Vagina (tissue), 2 donors: ENCODE results near the gene RIN3. TPM values are rescaled to one million over a fixed set of nuclear protein-coding genes. Genes with fewer than 3 reads are reported as not detected.

Experiments used
- DNase-seq, 2 donors: peaks; one replicate each; pipeline ENCODE4 v3.0.0-alpha.2; 2017; ENCODE audit errors: extremely low spot score in 2 of 2
- H3K27ac ChIP-seq: fragments of 200-600 bp; sonication (generic); one replicate; pipeline ENCODE4 v1.5.1; 2019
- H3K27me3 ChIP-seq: fragments of 200-600 bp; sonication (generic); one replicate; pipeline ENCODE4 v1.5.1; 2019
- H3K36me3 ChIP-seq, 2 donors: fragments of 200-600 bp; sonication (generic); one replicate each; pipeline ENCODE4 v1.5.1; 2017 to 2019
- H3K4me1 ChIP-seq: fragments of 200-600 bp; sonication (generic); one replicate; pipeline ENCODE4 v1.5.1; 2019
- H3K4me3 ChIP-seq, 2 donors: fragments of 200-600 bp; sonication (generic); 1 replicate in 1 of 2; 2 replicates in 1 of 2; pipeline ENCODE4 v1.5.1; 2016 to 2019
- H3K9me3 ChIP-seq: fragments of 200-600 bp; sonication (generic); one replicate; pipeline ENCODE4 v1.5.1; 2019
- POLR2A ChIP-seq, 2 donors: fragments of 450-650 bp; IDR thresholded peaks; one replicate each; pipeline ENCODE4 v1.6.1; 2017; ENCODE audit warnings: antibody characterized with exemption in 2 of 2, mild to moderate bottlenecking in 2 of 2, moderate library complexity in 2 of 2
- POLR2AphosphoS5 ChIP-seq, 2 donors: sonication (generic); formaldehyde crosslinking; IDR thresholded peaks; one replicate each; pipeline ENCODE4 v1.9.0; 2017; ENCODE audit warnings: antibody characterized with exemption in 2 of 2, mild to moderate bottlenecking in 2 of 2, low read depth in 1 of 2; ENCODE audit not compliant: insufficient read depth in 1 of 2
- intact Hi-C: fragments of 100-400 bp; cut with DNase I; formaldehyde crosslinking; loops from one replicate; pipeline ENCODE4 v1.15.1; 2023
- total RNA-seq: library from RNA; depleted of rRNA; stranded (reverse); fragments of >200 nt; gene quantifications from one replicate; pipeline ENCODE4 v1.2.3, GENCODE V29; 2016
- TF ChIP-seq, protein P1 (sequence below), 3 experiments: fragments of 450-650 bp in 2 of 3; fragments of 200-600 bp in 1 of 3; sonication (generic) in 1 of 3; IDR thresholded peaks; one replicate each; pipeline ENCODE4 v1.5.1; 2017 to 2019; ENCODE audit warnings: antibody characterized with exemption in 3 of 3, mild to moderate bottlenecking in 2 of 3, moderate library complexity in 2 of 3

The RIN3 gene
- total RNA-seq, 1 donor from 2014 or later, result 22.6 TPM

DNA sequence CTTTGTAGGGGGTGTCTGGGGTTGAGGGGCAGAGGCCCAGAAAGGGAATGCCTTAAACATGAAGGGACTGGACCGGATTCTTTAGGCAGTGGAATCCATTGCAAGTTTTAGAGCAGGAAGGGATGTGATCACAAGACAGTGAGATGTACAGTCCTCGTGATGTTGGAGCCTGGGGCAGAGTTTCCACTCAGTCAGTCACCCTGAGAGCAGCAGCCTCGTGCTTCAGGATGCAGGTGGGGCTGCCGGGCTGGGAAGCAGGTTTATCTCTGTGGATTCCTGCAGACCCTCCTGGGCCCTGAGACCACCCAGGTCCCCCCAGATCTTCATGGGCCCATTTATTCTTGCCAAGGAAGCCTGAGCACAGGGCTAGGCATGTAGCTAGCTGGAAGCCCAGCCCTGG lies 38.5 kb downstream of the RIN3 start:
- TF ChIP-seq, protein P1, sequence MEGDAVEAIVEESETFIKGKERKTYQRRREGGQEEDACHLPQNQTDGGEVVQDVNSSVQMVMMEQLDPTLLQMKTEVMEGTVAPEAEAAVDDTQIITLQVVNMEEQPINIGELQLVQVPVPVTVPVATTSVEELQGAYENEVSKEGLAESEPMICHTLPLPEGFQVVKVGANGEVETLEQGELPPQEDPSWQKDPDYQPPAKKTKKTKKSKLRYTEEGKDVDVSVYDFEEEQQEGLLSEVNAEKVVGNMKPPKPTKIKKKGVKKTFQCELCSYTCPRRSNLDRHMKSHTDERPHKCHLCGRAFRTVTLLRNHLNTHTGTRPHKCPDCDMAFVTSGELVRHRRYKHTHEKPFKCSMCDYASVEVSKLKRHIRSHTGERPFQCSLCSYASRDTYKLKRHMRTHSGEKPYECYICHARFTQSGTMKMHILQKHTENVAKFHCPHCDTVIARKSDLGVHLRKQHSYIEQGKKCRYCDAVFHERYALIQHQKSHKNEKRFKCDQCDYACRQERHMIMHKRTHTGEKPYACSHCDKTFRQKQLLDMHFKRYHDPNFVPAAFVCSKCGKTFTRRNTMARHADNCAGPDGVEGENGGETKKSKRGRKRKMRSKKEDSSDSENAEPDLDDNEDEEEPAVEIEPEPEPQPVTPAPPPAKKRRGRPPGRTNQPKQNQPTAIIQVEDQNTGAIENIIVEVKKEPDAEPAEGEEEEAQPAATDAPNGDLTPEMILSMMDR (IDR thresholded peaks at IDR 0.05), result no peak
- TF ChIP-seq POLR2AphosphoS5 (IDR thresholded peaks at IDR 0.05; ENCODE audit: insufficient read depth in 1 of 2, low read depth in 1 of 2) (no peak), POLR2A (IDR thresholded peaks at IDR 0.05) (no peak)
- intact Hi-C loops, result no loop called here
- DNase-seq, result no peak
- H3K4me3 ChIP-seq, result no peak overlapping the region
- H3K4me1 ChIP-seq, result peaks cover 36% of the 10 kb centered on the region
- H3K9me3 ChIP-seq, result no peaks in the 10 kb centered on the region
- H3K36me3 ChIP-seq, result peaks cover 0 to 3% of the 10 kb centered on the region in 2 donors
- H3K27ac ChIP-seq, result no peak overlapping the region
- no peaks in the 10 kb centered on the region for H3K27me3 ChIP-seq

GRCh38 chr14:92553438-92553837 lies 39.9 kb downstream of the RIN3 start:
- Histone ChIP-seq H3K27me3 (no peaks in the 10 kb centered on the region), H3K27ac (no peak overlapping the region), H3K9me3 (no peaks in the 10 kb centered on the region), H3K36me3 (peaks cover 0 to 8% of the 10 kb centered on the region in 2 donors), H3K4me3 (no peak overlapping the region), H3K4me1 (peaks cover 36% of the 10 kb centered on the region)
- intact Hi-C loops, result no loop called here
- DNase-seq, result no peak
- TF ChIP-seq POLR2A (IDR thresholded peaks at IDR 0.05) (no peak), POLR2AphosphoS5 (IDR thresholded peaks at IDR 0.05; ENCODE audit: insufficient read depth in 1 of 2, low read depth in 1 of 2) (no peak)
- TF ChIP-seq, protein P1 (IDR thresholded peaks at IDR 0.05), result no peak

DNA sequence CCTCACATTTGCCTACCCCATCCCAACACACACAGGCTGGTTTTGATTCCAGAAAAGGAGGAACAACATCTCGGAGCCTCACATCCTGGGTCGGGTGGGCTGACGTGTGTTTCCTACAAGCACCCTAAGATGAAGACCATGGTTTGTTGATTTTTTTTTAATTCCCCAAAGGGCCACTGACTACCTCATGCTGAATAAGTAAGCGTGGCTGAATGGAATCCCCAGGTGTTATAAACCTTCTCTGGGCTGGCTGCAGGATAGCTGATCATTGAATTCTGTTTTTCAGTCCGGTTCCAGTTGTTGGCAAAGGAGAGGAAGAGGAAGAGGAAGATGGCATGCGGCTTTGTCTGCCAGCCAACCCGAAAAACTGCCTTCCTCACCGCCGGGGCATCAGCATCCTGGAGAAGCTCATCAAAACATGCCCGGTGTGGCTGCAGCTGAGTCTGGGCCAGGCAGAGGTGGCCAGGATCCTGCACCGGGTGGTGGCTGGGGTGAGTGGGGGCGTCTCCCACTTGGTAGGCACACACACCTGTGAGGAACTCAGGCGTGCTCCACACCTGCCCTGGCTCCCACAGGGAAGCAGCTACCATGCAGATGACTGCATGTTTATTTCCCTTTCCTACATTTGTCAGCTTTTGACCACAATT lies 42.0 kb downstream of the RIN3 start:
- no peak for DNase-seq
- H3K36me3 ChIP-seq, result peaks cover 0 to 8% of the 10 kb centered on the region in 2 donors
- H3K27ac ChIP-seq, result no peak overlapping the region
- no peaks in the 10 kb centered on the region for H3K27me3 ChIP-seq
- intact Hi-C loops, result no loop called here
- peaks cover 21% of the 10 kb centered on the region for H3K4me1 ChIP-seq
- H3K9me3 ChIP-seq, result no peaks in the 10 kb centered on the region
- TF ChIP-seq POLR2AphosphoS5 (IDR thresholded peaks at IDR 0.05; ENCODE audit: insufficient read depth in 1 of 2, low read depth in 1 of 2), result no peak
- no peak for TF ChIP-seq POLR2A (IDR thresholded peaks at IDR 0.05)
- TF ChIP-seq, protein P1 (IDR thresholded peaks at IDR 0.05), result no peak
- H3K4me3 ChIP-seq, result no peak overlapping the region

- no peak overlapping the region for H3K27ac ChIP-seq
- no peaks in the 10 kb centered on the region for H3K9me3 ChIP-seq
- no peak overlapping the region for H3K4me3 ChIP-seq
- no peak for DNase-seq
- no peaks in the 10 kb centered on the region for H3K27me3 ChIP-seq
- no peak for TF ChIP-seq POLR2A (IDR thresholded peaks at IDR 0.05)
- TF ChIP-seq, protein P1 (IDR thresholded peaks at IDR 0.05), result no peak
- H3K36me3 ChIP-seq, result peaks cover 0 to 8% of the 10 kb centered on the region in 2 donors
- intact Hi-C loops, result no loop called here
- peaks cover 21% of the 10 kb centered on the region for H3K4me1 ChIP-seq
Measured at GRCh38 chr14:92556255-92556741, 42.7 kb downstream of the RIN3 start.

DNA sequence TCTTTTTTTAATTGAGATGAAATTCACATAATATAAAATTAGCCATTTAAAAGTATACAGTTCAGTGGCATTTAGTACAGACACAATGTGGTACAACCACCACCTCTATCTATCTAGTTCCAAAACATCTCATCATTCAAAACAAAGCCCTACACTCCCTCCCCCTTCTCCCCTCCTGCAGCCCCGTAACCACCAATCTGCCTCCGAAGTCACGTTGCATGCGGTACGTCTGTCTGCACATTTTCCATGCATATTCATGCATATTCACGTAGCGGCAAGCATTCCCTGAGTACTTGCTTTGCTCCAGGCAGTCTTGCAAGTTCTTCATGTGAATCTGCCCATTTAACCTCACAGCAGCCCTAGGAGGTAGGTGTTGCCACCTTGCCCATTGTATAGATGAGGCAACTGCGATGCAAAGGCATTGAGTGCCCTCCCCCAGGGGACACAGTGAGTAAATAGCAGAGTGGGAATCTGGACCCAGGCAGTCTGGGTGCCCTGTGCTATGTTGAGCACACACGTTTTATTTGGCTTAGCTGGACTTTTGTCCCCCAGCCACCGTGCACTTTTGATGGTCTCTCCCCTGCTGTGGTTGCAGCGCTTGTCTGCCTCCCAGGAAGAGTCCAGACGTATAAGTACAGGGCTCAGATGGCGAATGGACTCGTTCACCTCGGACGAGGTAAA lies 43.4 kb downstream of the RIN3 start:
- peaks cover 0 to 8% of the 10 kb centered on the region in 2 donors for H3K36me3 ChIP-seq
- H3K9me3 ChIP-seq, result no peaks in the 10 kb centered on the region
- no peak for TF ChIP-seq POLR2AphosphoS5 (IDR thresholded peaks at IDR 0.05; ENCODE audit: insufficient read depth in 1 of 2, low read depth in 1 of 2)
- TF ChIP-seq, protein P1 (IDR thresholded peaks at IDR 0.05), result no peak
- peaks cover 21% of the 10 kb centered on the region for H3K4me1 ChIP-seq
- intact Hi-C loops, result no loop called here
- H3K4me3 ChIP-seq, result no peak overlapping the region
- no peak for DNase-seq
- H3K27me3 ChIP-seq, result no peaks in the 10 kb centered on the region
- H3K27ac ChIP-seq, result no peak overlapping the region
